Sigmoid colon (tissue), 7 donors: ENCODE data around the gene ESYT3. TPM values are rescaled to one million over a fixed set of nuclear protein-coding genes. Genes with fewer than 3 reads are reported as not detected.
A peak's percentile ranks its signal among the peaks of the same experiment; 100 is the strongest.

ENCODE experiments used
- DNase-seq: peaks from one replicate; pipeline ENCODE4 v3.0.0-alpha.2; 2019
- H3K27ac ChIP-seq, 4 donors: fragments of 200-600 bp; sonication (generic); one replicate each; pipeline ENCODE4 v1.5.1; 2016 to 2019; ENCODE audit warnings: mild to moderate bottlenecking in 1 of 4
- H3K27me3 ChIP-seq, 3 donors: fragments of 200-600 bp; sonication (generic); one replicate each; pipeline ENCODE4 v1.5.1; 2019; ENCODE audit warnings: mild to moderate bottlenecking in 1 of 3
- H3K36me3 ChIP-seq, 4 donors: fragments of 200-600 bp; sonication (generic); one replicate each; pipeline ENCODE4 v1.5.1; 2016 to 2019
- H3K4me1 ChIP-seq, 4 donors: fragments of 200-600 bp; sonication (generic); one replicate each; pipeline ENCODE4 v1.5.1; 2017 to 2019
- H3K4me3 ChIP-seq, 4 donors: fragments of 200-600 bp; sonication (generic); one replicate each; pipeline ENCODE4 v1.5.1; 2017 to 2019; ENCODE audit warnings: mild to moderate bottlenecking in 2 of 4, moderate library complexity in 1 of 4
- H3K9me3 ChIP-seq, 4 donors: fragments of 200-600 bp in 3 of 4; sonication (generic) in 3 of 4; one replicate each; pipeline versions ENCODE4 v1.5.1 to v1.6.1; 2013 to 2019
- EP300 ChIP-seq, 4 donors: sonication (generic); formaldehyde crosslinking; IDR thresholded peaks; one replicate each; pipeline ENCODE4 v1.6.1; 2017; ENCODE audit warnings: antibody characterized with exemption in 4 of 4
- POLR2A ChIP-seq, 2 donors: fragments of 450-650 bp; IDR thresholded peaks; one replicate each; pipeline ENCODE4 v1.6.1; 2016; ENCODE audit warnings: antibody characterized with exemption in 2 of 2, mild to moderate bottlenecking in 2 of 2, moderate library complexity in 2 of 2
- POLR2AphosphoS5 ChIP-seq, 4 donors: sonication (generic); formaldehyde crosslinking; IDR thresholded peaks; one replicate each; pipeline ENCODE4 v1.6.1; 2017; ENCODE audit warnings: antibody characterized with exemption in 4 of 4
- WGBS, 2 donors: extraction: QIAGEN DNeasy Blood & Tissue Kit; methylation state at CpG; one replicate each; pipeline ENCODE4 v1.1.7; 2013; 5-methylcytosine and 5-hydroxymethylcytosine counted together
- intact Hi-C: fragments of 100-400 bp; cut with DNase I; formaldehyde crosslinking; loops from one replicate; pipeline ENCODE4 v1.15.1; 2023
- polyA plus RNA-seq, 3 donors: library from polyadenylated mRNA; stranded (reverse); fragments of 200-250 nt; gene quantifications; one replicate each; pipeline ENCODE4 v1.2.3, GENCODE V29; 2013
- total RNA-seq, 4 donors: library from RNA; depleted of rRNA; stranded (reverse); fragments of >200 nt; gene quantifications; one replicate each; pipeline ENCODE4 v1.1.0, GENCODE V29; 2016
- TF ChIP-seq, protein P1 (sequence below), 4 experiments: fragments of 450-650 bp in 3 of 4; fragments of 200-600 bp in 1 of 4; IDR thresholded peaks; one replicate each; pipeline ENCODE4 v1.5.1; 2016 to 2019; ENCODE audit warnings: antibody characterized with exemption in 4 of 4, mild to moderate bottlenecking in 3 of 4, moderate library complexity in 2 of 4
- donor health status: healthy with polysubstance abuse.
- donor health status: Bipolar disorder and iron deficiency.
- donor health status: healthy.

The ESYT3 gene
- total and polyA plus RNA-seq, 7 donors = 0.23 to 19.4 (median 15.1) TPM

DNA sequence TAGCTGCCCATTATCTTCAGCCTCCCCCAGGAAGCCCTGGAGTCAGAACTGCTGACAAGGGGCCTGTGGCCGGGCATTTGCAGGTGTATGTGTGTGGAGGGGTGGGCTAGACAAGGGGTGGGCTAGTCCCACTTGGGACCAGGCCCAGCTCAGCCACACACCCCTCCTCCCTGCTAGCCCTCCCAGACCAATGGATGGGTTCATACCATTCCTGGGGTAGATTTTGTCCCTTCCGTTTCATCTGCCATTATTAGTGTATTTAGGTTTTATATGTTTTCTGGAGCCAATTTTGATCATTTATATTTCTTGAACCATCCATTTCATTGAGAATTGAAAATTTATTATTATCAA lies 43.9 kb upstream of the ESYT3 start:
- 87 to 94% methylated on average over 2 of the region's 2 CpGs for WGBS, 2 donors
- H3K9me3 ChIP-seq = no peaks in the 10 kb centered on the region
- intact Hi-C loops = no loop called here
- H3K27ac ChIP-seq = peak overlapping the region; percentile 42 to 72 (median 60)
- H3K4me1 ChIP-seq = peaks cover 0 to 17% (median 16%) of the 10 kb centered on the region in 4 donors
- H3K4me3 ChIP-seq = no peak overlapping the region
- TF ChIP-seq POLR2AphosphoS5 (IDR thresholded peaks at IDR 0.05) (no peak), EP300 (IDR thresholded peaks at IDR 0.05) (no peak), POLR2A (IDR thresholded peaks at IDR 0.05) (no peak)
- TF ChIP-seq, protein P1, sequence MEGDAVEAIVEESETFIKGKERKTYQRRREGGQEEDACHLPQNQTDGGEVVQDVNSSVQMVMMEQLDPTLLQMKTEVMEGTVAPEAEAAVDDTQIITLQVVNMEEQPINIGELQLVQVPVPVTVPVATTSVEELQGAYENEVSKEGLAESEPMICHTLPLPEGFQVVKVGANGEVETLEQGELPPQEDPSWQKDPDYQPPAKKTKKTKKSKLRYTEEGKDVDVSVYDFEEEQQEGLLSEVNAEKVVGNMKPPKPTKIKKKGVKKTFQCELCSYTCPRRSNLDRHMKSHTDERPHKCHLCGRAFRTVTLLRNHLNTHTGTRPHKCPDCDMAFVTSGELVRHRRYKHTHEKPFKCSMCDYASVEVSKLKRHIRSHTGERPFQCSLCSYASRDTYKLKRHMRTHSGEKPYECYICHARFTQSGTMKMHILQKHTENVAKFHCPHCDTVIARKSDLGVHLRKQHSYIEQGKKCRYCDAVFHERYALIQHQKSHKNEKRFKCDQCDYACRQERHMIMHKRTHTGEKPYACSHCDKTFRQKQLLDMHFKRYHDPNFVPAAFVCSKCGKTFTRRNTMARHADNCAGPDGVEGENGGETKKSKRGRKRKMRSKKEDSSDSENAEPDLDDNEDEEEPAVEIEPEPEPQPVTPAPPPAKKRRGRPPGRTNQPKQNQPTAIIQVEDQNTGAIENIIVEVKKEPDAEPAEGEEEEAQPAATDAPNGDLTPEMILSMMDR (IDR thresholded peaks at IDR 0.05) = no peak
- no peak for DNase-seq
- H3K27me3 ChIP-seq = no peaks in the 10 kb centered on the region
- H3K36me3 ChIP-seq = no peaks in the 10 kb centered on the region

- intact Hi-C loops = no loop called here
- Histone ChIP-seq H3K4me3 (no peak overlapping the region), H3K27me3 (no peaks in the 10 kb centered on the region), H3K36me3 (peaks cover 0 to 13% (median 0%) of the 10 kb centered on the region in 4 donors), H3K4me1 (peaks cover 0 to 17% (median 16%) of the 10 kb centered on the region in 4 donors), H3K27ac (no peak overlapping the region), H3K9me3 (no peaks in the 10 kb centered on the region)
- TF ChIP-seq, protein P1 (IDR thresholded peaks at IDR 0.05) = no peak
- TF ChIP-seq POLR2A (IDR thresholded peaks at IDR 0.05) (no peak), EP300 (IDR thresholded peaks at IDR 0.05) (no peak), POLR2AphosphoS5 (IDR thresholded peaks at IDR 0.05) (no peak)
- WGBS, 2 donors = 90 to 91% methylated on average over 4 of the region's 4 CpGs
- no peak for DNase-seq
Observed at GRCh38 chr3:138394156-138394555, 40.3 kb upstream of the ESYT3 start.

DNA sequence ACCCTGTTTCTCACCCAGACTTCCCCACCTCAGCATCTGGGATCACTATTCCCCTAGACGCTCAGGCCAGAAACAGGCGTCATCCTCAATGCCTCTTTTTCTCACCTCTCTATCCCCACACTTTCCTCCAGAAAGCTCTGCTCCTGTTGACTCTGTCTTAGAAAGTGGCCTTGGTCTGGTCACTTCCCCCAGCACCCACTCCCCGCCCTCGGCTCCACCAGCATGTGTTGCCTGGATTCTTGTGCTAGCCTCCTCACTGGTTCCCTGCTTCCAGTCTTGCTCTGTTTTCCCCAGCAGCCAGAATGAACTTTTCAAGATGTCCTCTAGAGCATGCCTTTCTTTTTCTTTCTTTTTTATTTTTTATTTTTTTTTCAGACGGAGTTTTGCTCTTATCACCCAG lies 39.7 kb upstream of the ESYT3 start:
- no peaks in the 10 kb centered on the region for H3K27me3 ChIP-seq
- peaks cover 0 to 12% (median 11%) of the 10 kb centered on the region in 4 donors for H3K4me1 ChIP-seq
- H3K4me3 ChIP-seq = no peak overlapping the region
- H3K27ac ChIP-seq = no peak overlapping the region
- H3K36me3 ChIP-seq = peaks cover 0 to 16% (median 0%) of the 10 kb centered on the region in 4 donors
- DNase-seq = no peak
- H3K9me3 ChIP-seq = no peaks in the 10 kb centered on the region
- TF ChIP-seq EP300 (IDR thresholded peaks at IDR 0.05) (no peak), POLR2AphosphoS5 (IDR thresholded peaks at IDR 0.05) (no peak), POLR2A (IDR thresholded peaks at IDR 0.05) (no peak)
- TF ChIP-seq, protein P1 (IDR thresholded peaks at IDR 0.05) = no peak
- 90 to 94% methylated on average over 5 of the region's 5 CpGs for WGBS, 2 donors
- intact Hi-C loops = no loop called here

DNA sequence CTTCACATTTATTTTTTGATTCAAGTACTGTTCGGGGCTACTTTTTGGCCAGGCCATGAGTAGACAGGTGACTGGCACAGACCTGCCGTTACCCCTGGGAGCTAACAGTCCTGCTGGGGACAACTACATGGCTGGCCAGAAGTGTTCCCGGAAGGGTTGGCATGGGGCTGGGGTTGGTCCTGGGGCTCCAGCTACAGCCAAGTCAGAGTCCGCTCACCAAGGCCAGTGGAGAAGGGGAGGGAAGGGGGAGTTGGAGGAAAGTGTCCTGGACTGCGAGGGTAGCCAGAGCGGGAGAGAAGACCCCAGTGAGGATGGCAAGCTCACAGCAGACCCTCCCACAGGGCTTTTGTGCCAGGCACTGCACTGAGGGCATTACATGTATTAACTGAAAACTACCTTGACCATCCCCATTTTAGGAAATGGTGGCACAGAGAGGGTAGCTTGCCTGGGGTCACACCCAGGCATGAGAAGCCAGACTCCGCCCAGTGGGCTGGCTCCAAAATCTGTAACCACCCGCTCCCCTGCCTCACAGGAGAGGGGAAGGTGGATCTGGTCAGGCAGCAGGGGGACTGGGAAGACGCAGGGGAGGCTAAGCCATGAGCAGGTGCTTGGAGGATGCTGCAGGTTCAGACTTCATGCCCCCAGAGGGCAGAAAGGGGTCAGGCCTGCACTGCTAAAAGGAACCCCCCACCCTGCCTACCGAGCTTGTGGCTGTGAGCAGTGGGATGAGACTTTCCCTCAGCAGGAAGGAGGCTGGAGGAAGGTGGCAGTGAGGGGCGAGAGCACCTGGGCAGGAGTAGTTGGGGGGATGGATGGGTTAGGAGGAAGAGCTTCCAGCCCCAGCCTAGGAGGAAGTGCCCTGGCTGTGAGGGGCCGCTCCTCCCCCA lies 38.3 kb upstream of the ESYT3 start:
- WGBS, 2 donors = 87 to 95% methylated on average over 12 of the region's 12 CpGs

More for the DNA sequence above, 38.3 kb upstream of the ESYT3 start:
- intact Hi-C loops = no loop called here
- H3K36me3 ChIP-seq = peaks cover 0 to 26% (median 0%) of the 10 kb centered on the region in 4 donors
- no peaks in the 10 kb centered on the region for H3K9me3 ChIP-seq
- no peak overlapping the region for H3K4me3 ChIP-seq
- H3K27ac ChIP-seq = no peak overlapping the region
- peaks cover 0 to 4% (median 0%) of the 10 kb centered on the region in 4 donors for H3K4me1 ChIP-seq
- no peaks in the 10 kb centered on the region for H3K27me3 ChIP-seq
- no peak for DNase-seq
- no peak for TF ChIP-seq POLR2AphosphoS5 (IDR thresholded peaks at IDR 0.05)
- TF ChIP-seq EP300 (IDR thresholded peaks at IDR 0.05) = no peak
- TF ChIP-seq, protein P1 (IDR thresholded peaks at IDR 0.05) = no peak
- no peak for TF ChIP-seq POLR2A (IDR thresholded peaks at IDR 0.05)
